ENCODE results near the gene GLI1.
"Not testable (repeated sequence)": the region's sequence is repeated elsewhere in the genome, so short reads cannot be mapped to it uniquely, and the experiment has no call there.

Gene GLI1

DNA sequence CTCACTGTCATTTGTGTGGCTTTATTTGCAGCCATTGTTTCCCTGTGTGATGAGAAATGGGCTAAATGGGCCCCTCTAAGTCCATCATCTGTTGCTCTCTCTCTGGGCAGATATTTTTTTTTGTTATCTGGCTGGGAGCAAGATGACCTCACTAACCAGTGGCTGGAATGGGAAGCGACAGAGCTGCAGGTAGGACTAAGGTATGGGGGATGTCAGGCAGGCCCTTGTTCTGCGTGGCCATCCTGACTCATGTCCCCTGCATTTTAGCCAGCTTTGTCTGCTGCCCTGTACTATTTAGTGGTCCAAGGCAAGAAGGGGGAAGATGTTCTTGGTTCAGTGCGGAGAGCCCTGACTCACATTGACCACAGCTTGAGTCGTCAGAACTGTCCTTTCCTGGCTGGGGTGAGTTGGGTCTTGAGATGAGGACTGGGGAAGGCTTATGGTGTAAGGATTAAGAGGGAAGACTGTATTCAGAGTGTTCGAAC is 29.6 kb downstream of the GLI1 start:
- H3K36me3 Mint-ChIP-seq = peaks cover 43% of the 10 kb centered on the region
- H3K4me3 Mint-ChIP-seq = peak overlapping the region; percentile 98
- no peaks in the 10 kb centered on the region for H3K27me3 Mint-ChIP-seq
- no peak for ATAC-seq
- H3K4me1 Mint-ChIP-seq = peaks cover 25% of the 10 kb centered on the region
- no peaks in the 10 kb centered on the region for H3K9me3 Mint-ChIP-seq
- peak overlapping the region; percentile 91 for H3K27ac Mint-ChIP-seq

DNA sequence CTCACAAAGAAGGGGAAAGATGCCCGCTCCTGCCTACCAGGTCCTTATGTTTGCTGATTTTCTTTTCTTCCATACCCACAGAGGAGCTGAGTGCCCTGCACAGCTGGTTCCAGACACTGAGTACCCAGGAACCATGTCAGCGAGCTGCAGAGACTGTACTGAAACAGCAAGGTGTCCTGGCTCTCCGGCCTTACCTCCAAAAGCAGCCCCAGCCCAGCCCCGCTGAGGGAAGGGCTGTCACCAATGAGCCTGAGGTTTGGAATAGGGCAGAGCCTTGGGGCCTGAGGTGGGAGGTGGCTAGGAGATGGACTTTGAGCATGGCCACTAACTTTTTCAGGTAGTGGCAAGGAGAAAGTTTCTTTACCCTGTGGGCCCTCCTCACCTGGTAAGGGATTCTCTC is 30.5 kb downstream of the GLI1 start:
- no peaks in the 10 kb centered on the region for H3K27me3 Mint-ChIP-seq
- no peak overlapping the region for H3K27ac Mint-ChIP-seq
- H3K9me3 Mint-ChIP-seq = no peaks in the 10 kb centered on the region
- H3K36me3 Mint-ChIP-seq = peaks cover 43% of the 10 kb centered on the region
- H3K4me3 Mint-ChIP-seq = no peak overlapping the region
- no peak for ATAC-seq
- H3K4me1 Mint-ChIP-seq = peaks cover 25% of the 10 kb centered on the region

DNA sequence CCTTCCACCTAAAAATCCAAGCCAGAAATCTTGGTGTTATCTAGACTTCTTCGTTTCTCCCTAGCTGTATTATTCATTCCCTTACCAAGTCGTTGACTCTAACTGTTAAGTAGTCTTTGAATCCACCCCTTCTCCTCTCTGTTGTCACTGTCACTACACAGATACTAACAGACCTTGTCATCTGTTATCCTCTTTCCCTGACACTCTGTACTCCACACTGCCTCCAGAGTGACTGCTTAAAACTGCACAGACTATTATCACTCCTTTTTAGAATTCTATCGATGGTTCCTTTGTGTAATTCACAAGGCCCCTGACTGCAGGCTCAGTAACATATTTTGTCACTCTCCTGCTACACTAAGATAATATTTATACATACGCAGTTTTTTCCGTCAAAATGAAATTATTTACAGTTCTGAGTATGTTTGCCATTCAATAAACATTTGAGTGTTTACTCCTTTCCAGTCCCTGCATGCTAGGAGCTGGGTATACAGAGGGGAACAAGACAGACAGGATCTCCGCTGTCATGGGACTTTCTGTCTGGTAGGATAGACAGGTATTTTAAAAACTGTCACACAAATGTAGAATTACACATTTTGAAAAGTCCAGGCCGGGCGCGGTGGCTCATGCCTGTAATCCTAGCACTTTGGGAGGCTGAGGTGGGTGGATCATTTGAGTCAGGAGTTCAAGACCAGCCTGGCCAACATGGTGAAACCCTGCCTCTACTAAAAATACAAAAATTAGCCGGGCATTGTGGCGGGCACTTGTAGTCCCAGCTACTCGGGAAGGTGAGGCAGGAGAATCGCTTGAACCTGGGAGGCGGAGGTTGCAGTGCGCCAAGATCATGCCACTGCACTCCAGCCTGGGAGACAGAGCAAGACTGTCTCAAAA is 32.1 kb downstream of the GLI1 start:
- Mint-ChIP-seq H3K4me3 (no peak overlapping the region), H3K36me3 (peaks cover 51% of the 10 kb centered on the region), H3K27ac (peak overlapping the region; percentile 10), H3K27me3 (no peaks in the 10 kb centered on the region), H3K9me3 (no peaks in the 10 kb centered on the region), H3K4me1 (peaks cover 25% of the 10 kb centered on the region)
- ATAC-seq = no peak

DNA sequence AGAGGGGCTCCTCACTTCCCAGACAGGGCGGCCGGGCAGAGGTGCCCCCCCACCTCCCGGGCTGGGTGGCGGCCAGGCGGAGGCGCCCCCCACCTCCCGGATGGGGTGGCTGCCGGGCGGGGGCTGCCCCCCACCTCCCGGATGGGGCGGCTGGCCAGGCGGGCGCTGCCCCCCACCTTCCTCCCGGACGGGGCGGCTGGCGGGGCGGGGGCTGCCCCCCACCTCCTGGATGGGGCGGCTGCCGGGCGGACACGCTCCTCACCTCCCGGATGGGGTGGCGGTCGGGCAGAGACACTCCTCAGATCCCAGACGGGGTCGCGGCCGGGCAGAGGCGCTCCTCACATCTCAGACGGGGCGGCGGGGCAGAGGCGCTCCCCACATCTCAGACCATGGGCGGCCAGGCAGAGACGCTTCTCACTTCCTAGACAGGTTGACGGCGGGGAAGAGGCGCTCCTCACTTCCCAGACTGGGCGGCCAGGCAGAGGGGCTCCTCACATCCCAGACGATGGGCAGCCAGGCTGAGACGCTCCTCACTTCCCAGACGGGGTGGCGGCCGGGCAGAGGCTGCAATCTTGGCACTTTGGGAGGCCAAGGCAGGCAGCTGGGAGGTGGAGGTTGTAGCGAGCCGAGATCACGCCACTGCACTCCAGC is 35.6 kb downstream of the GLI1 start:
- H3K27ac Mint-ChIP-seq, H3K9me3 Mint-ChIP-seq, H3K27me3 Mint-ChIP-seq, H3K4me3 Mint-ChIP-seq: not testable (repeated sequence)
- peak; percentile 53 for ATAC-seq
- H3K4me1 Mint-ChIP-seq = peaks cover 24% of the 10 kb centered on the region
- H3K36me3 Mint-ChIP-seq = peaks cover 61% of the 10 kb centered on the region

DNA sequence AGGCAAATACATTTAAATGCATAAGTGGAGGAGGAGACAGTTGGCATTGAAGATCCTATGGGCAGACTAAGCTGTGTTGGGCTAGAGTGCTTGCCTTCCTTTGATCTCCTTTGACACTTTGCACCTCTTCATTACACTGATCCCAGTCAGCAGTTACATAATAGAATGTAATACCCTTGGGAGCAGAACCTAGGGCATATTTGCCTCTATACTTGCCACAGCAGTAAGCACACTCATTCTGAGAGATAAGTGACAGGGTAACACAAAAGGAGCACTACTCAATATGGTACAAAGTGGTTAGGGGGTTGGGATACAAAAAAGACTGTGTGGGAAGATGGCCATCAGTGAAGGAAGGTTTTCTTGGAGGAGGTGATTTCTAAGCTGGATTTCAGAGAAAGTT is 37.2 kb downstream of the GLI1 start:
- peaks cover 17% of the 10 kb centered on the region for H3K4me1 Mint-ChIP-seq
- no peaks in the 10 kb centered on the region for H3K27me3 Mint-ChIP-seq
- no peak for ATAC-seq
- peak overlapping the region; percentile 16 for H3K27ac Mint-ChIP-seq
- H3K9me3 Mint-ChIP-seq = no peaks in the 10 kb centered on the region
- H3K36me3 Mint-ChIP-seq = peaks cover 63% of the 10 kb centered on the region
- H3K4me3 Mint-ChIP-seq = no peak overlapping the region

DNA sequence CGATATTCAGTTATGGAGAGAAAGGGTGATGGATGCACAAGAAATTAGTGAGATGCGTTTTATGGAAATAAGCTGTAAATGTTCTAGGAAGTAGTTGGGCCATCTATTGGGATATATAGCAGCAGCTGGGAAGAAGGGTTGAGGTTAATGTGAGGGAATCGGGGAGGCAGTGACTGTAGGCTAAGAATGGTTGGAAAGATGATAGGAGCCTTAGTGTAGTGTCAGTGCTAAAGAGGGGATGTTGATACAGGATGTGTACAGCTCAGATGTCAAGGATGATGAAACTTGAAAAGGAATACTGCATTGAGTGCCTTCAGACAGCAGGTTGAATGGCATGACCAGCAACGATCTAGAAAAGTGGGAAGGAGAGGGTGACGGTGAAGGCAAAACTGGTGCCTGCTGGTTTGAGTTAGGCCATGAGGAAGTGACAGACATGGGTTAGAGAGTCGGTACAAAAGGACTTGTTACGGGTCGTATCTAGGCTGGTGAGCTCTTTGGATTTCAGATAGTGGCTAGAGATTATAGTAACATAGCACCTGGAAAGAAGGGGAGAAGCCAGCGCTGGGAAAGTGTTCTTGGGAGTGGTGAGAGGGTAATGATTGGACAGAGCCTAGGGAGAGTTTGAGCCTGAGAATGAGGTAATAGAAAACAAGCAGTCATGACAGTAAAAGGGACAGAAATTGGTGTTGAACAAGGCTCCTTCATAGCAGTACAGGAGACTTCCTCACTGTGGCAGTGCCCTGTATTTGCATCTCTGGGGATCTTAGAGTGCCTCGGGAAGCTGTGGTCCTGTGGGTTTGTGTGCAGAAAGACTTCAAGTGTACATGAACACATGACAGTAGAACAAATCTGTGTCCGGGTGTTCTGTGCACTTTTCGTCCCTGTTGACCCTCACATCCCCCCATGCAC is 37.9 kb downstream of the GLI1 start:
- Mint-ChIP-seq H3K27ac (peak overlapping the region; percentile 16), H3K27me3 (no peaks in the 10 kb centered on the region), H3K4me1 (peaks cover 17% of the 10 kb centered on the region), H3K36me3 (peaks cover 62% of the 10 kb centered on the region), H3K9me3 (no peaks in the 10 kb centered on the region), H3K4me3 (no peak overlapping the region)
- ATAC-seq = no peak

DNA sequence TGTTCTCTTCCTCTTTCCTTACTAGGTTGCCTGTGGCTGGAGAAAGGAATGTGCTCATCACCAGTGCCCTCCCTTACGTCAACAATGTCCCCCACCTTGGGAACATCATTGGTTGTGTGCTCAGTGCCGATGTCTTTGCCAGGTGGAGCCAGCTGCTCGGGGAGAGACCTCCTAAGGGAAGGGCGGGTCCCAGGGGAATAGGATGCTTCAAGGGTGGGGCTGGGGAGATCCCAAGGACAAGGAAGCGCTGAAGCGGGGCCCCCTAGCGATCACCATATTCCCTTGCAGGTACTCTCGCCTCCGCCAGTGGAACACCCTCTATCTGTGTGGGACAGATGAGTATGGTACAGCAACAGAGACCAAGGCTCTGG is 38.5 kb downstream of the GLI1 start:
- ATAC-seq = no peak
- H3K27ac Mint-ChIP-seq = peak overlapping the region; percentile 16
- no peak overlapping the region for H3K4me3 Mint-ChIP-seq
- H3K4me1 Mint-ChIP-seq = peaks cover 17% of the 10 kb centered on the region
- H3K9me3 Mint-ChIP-seq = no peaks in the 10 kb centered on the region
- H3K27me3 Mint-ChIP-seq = no peaks in the 10 kb centered on the region
- H3K36me3 Mint-ChIP-seq = peaks cover 61% of the 10 kb centered on the region

DNA sequence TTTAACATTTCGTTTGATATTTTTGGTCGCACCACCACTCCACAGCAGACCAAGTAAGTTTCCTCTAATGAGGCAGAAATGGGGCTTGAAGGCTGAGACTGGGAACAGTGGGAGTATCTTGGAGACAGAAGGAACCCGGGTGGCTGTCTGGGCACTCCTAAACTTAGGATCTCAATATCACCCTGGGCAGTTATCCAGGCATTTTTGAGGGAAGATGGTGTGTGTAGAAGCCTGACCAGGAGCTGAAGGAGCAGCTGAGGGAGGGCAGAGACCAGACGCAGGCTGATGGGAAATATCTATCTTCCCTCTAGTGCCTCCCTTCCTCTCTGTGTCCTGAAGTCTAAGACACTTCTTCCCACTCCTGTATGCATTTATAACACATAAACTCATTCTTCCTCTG is 39.0 kb downstream of the GLI1 start:
- no peaks in the 10 kb centered on the region for H3K27me3 Mint-ChIP-seq
- H3K9me3 Mint-ChIP-seq = no peaks in the 10 kb centered on the region
- no peak overlapping the region for H3K4me3 Mint-ChIP-seq
- no peak for ATAC-seq
- H3K36me3 Mint-ChIP-seq = peaks cover 65% of the 10 kb centered on the region
- H3K4me1 Mint-ChIP-seq = peaks cover 17% of the 10 kb centered on the region
- H3K27ac Mint-ChIP-seq = peak overlapping the region; percentile 16

DNA sequence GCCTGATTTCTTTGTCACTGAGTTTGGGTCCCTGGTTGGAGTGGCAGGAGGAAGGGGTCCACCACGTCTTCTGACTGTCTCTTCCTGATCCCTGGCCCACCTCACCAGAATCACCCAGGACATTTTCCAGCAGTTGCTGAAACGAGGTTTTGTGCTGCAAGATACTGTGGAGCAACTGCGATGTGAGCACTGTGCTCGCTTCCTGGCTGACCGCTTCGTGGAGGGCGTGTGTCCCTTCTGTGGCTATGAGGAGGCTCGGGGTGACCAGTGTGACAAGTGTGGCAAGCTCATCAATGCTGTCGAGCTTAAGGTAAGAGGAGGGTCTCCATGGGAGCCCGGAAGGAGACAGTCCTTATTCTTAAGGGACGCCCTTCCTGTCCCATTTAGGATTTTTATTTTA is 40.6 kb downstream of the GLI1 start:
- Mint-ChIP-seq H3K27ac (no peak overlapping the region), H3K4me1 (peaks cover 17% of the 10 kb centered on the region), H3K9me3 (no peaks in the 10 kb centered on the region), H3K36me3 (peaks cover 74% of the 10 kb centered on the region), H3K27me3 (no peaks in the 10 kb centered on the region), H3K4me3 (no peak overlapping the region)
- ATAC-seq = no peak

DNA sequence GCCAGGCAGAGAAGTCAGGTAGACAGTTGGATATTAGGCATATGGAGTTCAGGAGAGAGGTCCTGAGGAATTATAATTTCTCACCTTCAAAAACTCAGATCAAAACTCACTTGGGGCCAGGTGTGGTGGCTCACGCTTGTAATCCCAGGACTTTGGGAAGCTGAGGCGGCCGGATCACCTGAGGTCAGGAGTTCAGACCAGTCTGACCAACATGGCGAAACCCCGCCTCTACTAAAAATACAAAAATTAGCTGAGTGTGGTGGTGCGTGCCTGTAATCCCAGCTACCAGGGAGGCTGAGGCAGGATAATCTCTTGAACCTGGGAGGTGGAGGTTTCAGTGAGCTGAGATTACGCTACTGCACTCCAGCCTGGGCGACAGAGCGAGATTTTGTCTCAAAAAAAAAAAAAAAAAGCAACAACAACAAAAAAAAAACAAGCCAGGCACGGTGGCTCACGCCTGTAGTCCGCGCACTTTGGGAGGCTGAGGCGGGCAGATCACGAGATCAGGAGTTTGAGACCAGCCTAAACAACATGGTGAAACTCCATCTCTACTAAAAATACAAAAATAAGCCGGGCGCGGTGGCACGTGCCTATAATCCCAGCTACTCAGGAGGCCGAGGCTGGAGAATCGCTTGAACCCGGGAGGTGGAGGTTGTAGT is 42.9 kb downstream of the GLI1 start:
- H3K9me3 Mint-ChIP-seq, H3K27me3 Mint-ChIP-seq, ATAC-seq, H3K4me1 Mint-ChIP-seq, H3K4me3 Mint-ChIP-seq, H3K27ac Mint-ChIP-seq: not testable (repeated sequence)
- H3K36me3 Mint-ChIP-seq = peaks cover 67% of the 10 kb centered on the region

DNA sequence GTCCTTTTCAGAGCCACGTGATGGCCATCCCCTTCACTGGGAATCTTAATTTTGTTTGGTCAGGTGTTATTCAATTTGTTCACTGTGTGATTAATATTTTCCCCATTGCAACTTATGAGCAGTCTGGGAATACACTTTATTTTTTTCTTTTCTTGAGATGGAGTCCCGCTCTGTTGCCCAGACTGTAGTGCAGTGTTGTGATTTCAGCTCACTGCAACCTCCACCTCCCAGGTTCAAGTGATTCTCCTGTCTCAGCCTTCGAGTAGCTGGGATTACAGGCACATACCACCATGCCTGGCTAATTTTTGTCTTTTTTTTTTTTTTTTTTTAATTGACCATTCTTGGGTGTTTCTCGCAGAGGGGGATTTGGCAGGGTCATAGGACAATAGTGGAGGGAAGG is 47.0 kb downstream of the GLI1 start:
- peaks cover 56% of the 10 kb centered on the region for H3K36me3 Mint-ChIP-seq
- not testable (repeated sequence) for H3K9me3 Mint-ChIP-seq, H3K4me1 Mint-ChIP-seq, H3K27ac Mint-ChIP-seq, H3K4me3 Mint-ChIP-seq, ATAC-seq, H3K27me3 Mint-ChIP-seq

DNA sequence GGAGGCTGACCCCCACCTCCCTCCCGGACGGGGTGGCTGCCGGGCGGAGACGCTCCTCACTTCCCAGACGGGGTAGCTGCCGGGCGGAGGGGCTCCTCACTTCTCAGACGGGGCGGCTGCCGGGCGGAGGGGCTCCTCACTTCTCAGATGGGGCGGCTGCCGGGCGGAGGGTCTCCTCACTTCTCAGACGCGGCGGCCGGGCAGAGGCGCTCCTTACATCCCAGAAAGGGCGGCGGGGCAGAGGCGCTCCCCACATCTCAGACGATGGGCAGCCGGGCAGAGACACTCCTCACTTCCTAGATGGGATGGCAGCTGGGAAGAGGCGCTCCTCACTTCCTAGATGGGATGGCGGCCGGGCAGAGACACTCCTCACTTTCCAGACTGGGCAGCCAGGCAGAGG is 48.2 kb downstream of the GLI1 start:
- H3K4me1 Mint-ChIP-seq, H3K4me3 Mint-ChIP-seq, H3K27ac Mint-ChIP-seq, ATAC-seq, H3K27me3 Mint-ChIP-seq, H3K9me3 Mint-ChIP-seq: not testable (repeated sequence)
- peaks cover 59% of the 10 kb centered on the region for H3K36me3 Mint-ChIP-seq

DNA sequence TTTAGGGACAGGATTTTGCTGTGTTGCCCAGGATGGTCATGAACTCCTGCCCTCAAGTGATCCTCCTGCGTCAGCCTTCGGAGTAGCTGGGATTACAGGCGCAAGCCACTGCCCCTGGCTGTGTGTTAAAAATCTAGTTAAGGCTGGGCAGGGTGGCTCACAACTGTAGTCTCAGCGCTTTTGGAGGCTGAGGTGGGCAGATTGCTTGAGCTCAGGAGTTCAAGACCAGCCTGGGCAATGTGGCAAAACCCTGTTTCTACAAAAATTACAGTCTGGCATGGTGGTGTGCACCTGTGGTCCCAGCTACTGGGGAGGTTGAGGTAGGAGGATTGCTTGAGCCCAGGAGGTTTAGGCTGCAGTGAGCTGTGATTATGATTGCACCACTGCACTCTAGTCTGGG is 51.6 kb downstream of the GLI1 start:
- no peak overlapping the region for H3K27ac Mint-ChIP-seq
- ATAC-seq = no peak
- H3K36me3 Mint-ChIP-seq = peaks cover 63% of the 10 kb centered on the region
- no peaks in the 10 kb centered on the region for H3K9me3 Mint-ChIP-seq
- no peaks in the 10 kb centered on the region for H3K27me3 Mint-ChIP-seq
- no peak overlapping the region for H3K4me3 Mint-ChIP-seq
- H3K4me1 Mint-ChIP-seq = peaks cover 6% of the 10 kb centered on the region

DNA sequence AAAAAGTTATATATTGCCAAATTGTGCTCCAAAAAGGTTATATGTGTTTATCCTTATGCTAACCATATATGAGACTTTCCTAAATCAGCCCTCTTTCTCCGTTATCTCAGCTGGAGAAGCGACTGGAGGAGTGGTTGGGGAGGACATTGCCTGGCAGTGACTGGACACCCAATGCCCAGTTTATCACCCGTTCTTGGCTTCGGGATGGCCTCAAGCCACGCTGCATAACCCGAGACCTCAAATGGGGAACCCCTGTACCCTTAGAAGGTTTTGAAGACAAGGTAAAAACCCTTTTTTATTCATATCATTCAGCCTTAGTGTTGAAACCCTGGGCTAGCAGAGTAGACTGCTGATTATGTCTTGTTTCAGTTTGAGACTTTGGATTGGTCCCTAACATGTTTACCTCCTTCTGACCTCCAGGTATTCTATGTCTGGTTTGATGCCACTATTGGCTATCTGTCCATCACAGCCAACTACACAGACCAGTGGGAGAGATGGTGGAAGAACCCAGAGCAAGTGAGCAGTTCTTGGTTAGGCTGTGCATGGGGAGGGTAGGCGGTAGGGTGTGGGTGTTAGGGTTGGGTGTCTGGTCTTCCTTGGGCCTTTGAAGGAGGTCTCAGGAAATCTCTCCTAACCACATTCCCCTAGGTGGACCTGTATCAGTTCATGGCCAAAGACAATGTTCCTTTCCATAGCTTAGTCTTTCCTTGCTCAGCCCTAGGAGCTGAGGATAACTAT is 52.2 kb downstream of the GLI1 start:
- H3K36me3 Mint-ChIP-seq = peaks cover 69% of the 10 kb centered on the region
- H3K9me3 Mint-ChIP-seq = no peaks in the 10 kb centered on the region
- no peak for ATAC-seq
- peak overlapping the region; percentile 3 for H3K27ac Mint-ChIP-seq
- no peak overlapping the region for H3K4me3 Mint-ChIP-seq
- H3K27me3 Mint-ChIP-seq = no peaks in the 10 kb centered on the region
- peaks cover 7% of the 10 kb centered on the region for H3K4me1 Mint-ChIP-seq
